Measurements from ENCODE around the gene TMEM91. TPM values are rescaled to one million over a fixed set of nuclear protein-coding genes. Genes with fewer than 3 reads are reported as not detected.

TMEM91 gene
- total and polyA plus RNA-seq, 9 of the 15 experiments (the other 6 are each of a cell fraction or from before 2014, with no cell fraction given), result 1.2 to 5.2 (median 2.7) TPM

- Histone ChIP-seq H3K27me3 (ENCODE audit: control insufficient read depth in 2 of 2, insufficient read depth in 2 of 2, low read length in 2 of 2) (no peaks in the 10 kb centered on the region), H3K4me3 (peak overlapping the region; percentile 35; the same call in 1 of the 2 replicates), H3K9me1 (ENCODE audit: control insufficient read depth, insufficient read depth, low read length) (no peaks in the 10 kb centered on the region), H3K4me1 (replicated peaks in 1 of 2; ENCODE audit: control insufficient read depth in 2 of 2, insufficient read depth in 2 of 2, low read length in 2 of 2) (peaks cover 23 to 48% of the 10 kb centered on the region in 2 experiments), H3K36me3 (ENCODE audit: control insufficient read depth, insufficient read depth, low read length) (peaks cover 40% of the 10 kb centered on the region; the same call in 2 of the 3 replicates), H3K9ac (ENCODE audit: insufficient read depth in 1 of 2, low read depth in 2 of 2, low read length in 2 of 2) (peak overlapping the region; percentile 47 to 87; a peak in 3 of 4 replicates), H3K9me3 (replicated peaks; ENCODE audit: control insufficient read depth, insufficient read depth, low read depth, low read length) (no peaks in the 10 kb centered on the region), H3K4me2 (ENCODE audit: insufficient read depth, low read length) (peak overlapping the region; percentile 71), H2AFZ (ENCODE audit: low read depth, low read length) (no peak overlapping the region), H3K27ac (ENCODE audit: extremely low read depth, low read depth, low read length) (no peak overlapping the region), H3K79me2 (ENCODE audit: control insufficient read depth, insufficient read depth, low read length) (peaks cover 8% of the 10 kb centered on the region; the same call in 2 of the 3 replicates), H4K20me1 (replicated peaks; ENCODE audit: control insufficient read depth, insufficient read depth, low read length) (no peaks in the 10 kb centered on the region)
- BruUV-seq (replicated peaks), result no TSS peak
- in situ Hi-C loops (cut with MboI), result no loop called here
- ChIA-PET POLR2A (interaction anchor here (0.6 to 3.3 kb wide), 10 partner anchors 9 to 1882 kb away, joined by 3 to 15 read pairs (median 4); partner anchors contain the start of gene DMAC2), CTCF (ENCODE audit: low intra/inter-chr PET ratio) (no interaction called here)
- ATAC-seq (peak; percentile 5; the same call in 1 of the 3 replicates), FAIRE-seq (no peak), DNase-seq (ENCODE audit: extremely low read depth in 1 of 4, low spot score in 3 of 4) (no peak)
- intact Hi-C loops (cut with micrococcal nuclease), result no loop called here
- 92% methylated on average over 25 of the region's 36 CpGs for WGBS (ENCODE audit: insufficient coverage, low coverage, missing lambda C conversion rate)
- TF ChIP-seq CEBPZ (IDR thresholded peaks at IDR 0.05; ENCODE audit: borderline replicate concordance, low read depth, low read length) (no peak), ZBTB9 (CRISPR knock-in tag; IDR thresholded peaks at IDR 0.05) (no peak), ZNF444 (CRISPR knock-in tag; IDR thresholded peaks at IDR 0.05) (no peak), ZFX (CRISPR knock-in tag; IDR thresholded peaks at IDR 0.05) (no peak), FOXO4 (CRISPR knock-in tag; IDR thresholded peaks at IDR 0.05) (no peak), SNRNP70 (optimal IDR thresholded peaks at IDR 0.05; ENCODE audit: low read depth, low read length) (no peak), POLR2G (IDR thresholded peaks at IDR 0.05; ENCODE audit: low read depth, low read length) (peak; percentile 40; the same call in 1 of the 2 replicates), MAX (CRISPR knock-in tag; IDR thresholded peaks at IDR 0.05) (no peak), SMARCB1 (IDR thresholded peaks at IDR 0.05; ENCODE audit: insufficient read length, low read depth) (no peak), TEAD1 (CRISPR knock-in tag; IDR thresholded peaks at IDR 0.05) (no peak), STAT5A (IDR thresholded peaks at IDR 0.05; ENCODE audit: borderline replicate concordance, low read length) (no peak), STAG1 (CRISPR knock-in tag; IDR thresholded peaks at IDR 0.05; ENCODE audit: borderline replicate concordance) (no peak), SRSF1 (IDR thresholded peaks at IDR 0.05; ENCODE audit: low read depth, low read length) (no peak), E2F3 (CRISPR knock-in tag; IDR thresholded peaks at IDR 0.05) (no peak), SRSF7 (optimal IDR thresholded peaks at IDR 0.05; ENCODE audit: low read depth, low read length) (no peak), NR1H2 (CRISPR knock-in tag; IDR thresholded peaks at IDR 0.05) (no peak)
Measured at GRCh38 chr19:41426116-41426841, 49.9 kb downstream of the TMEM91 start.

Measured in K562 (cell line).